SK-N-SH treated with all-trans-retinoic acid at 6 μM for 48 hours (cell line): Measurements from ENCODE around the gene TXLNA.

Source experiments
- ATAC-seq: fragments of 200-7000 bp; cut with Tn5 transposase; 3 replicates; pipeline ENCODE4 v1.9.1; 2020; ENCODE audit warnings: mild to moderate bottlenecking, moderate library complexity
- ARNTL ChIP-seq: fragments of 450-650 bp; formaldehyde crosslinking; IDR thresholded peaks from 2 replicates; pipeline ENCODE4 v1.5.0; 2020; ENCODE audit warnings: low read depth, mild to moderate bottlenecking, moderate library complexity, borderline replicate concordance
- BACH2 ChIP-seq: fragments of 250-450 bp; sonication (Bioruptor Pico); IDR thresholded peaks from 2 replicates; pipeline ENCODE4 v1.9.0; 2021; ENCODE audit warnings: mild to moderate bottlenecking, borderline replicate concordance
- CREB5 ChIP-seq: fragments of 250-450 bp; sonication (Bioruptor Pico); IDR thresholded peaks from 2 replicates; pipeline ENCODE4 v1.5.1; 2020; ENCODE audit warnings: low read depth, mild to moderate bottlenecking, moderate library complexity
- CSRNP3 ChIP-seq: fragments of 250-450 bp; sonication (Bioruptor Pico); IDR thresholded peaks from 2 replicates; pipeline ENCODE4 v1.5.1; 2021; ENCODE audit warnings: mild to moderate bottlenecking, moderate library complexity
- ESRRG ChIP-seq: fragments of 250-450 bp; sonication (Bioruptor Pico); IDR thresholded peaks from 2 replicates; pipeline ENCODE4 v1.6.1; 2021; ENCODE audit warnings: mild to moderate bottlenecking
- GLIS3 ChIP-seq: fragments of 250-450 bp; sonication (Bioruptor Pico); IDR thresholded peaks from 2 replicates; pipeline ENCODE4 v1.5.0; 2020; ENCODE audit warnings: mild to moderate bottlenecking, moderate library complexity
- ISL1 ChIP-seq: fragments of 250-450 bp; sonication (Bioruptor Pico); IDR thresholded peaks from 2 replicates; pipeline ENCODE4 v2.1.2; 2022; ENCODE audit warnings: mild to moderate bottlenecking, moderate library complexity
- OSR1 ChIP-seq: fragments of 250-450 bp; sonication (Bioruptor Pico); IDR thresholded peaks from 2 replicates; pipeline ENCODE4 v1.8.0; 2022; ENCODE audit warnings: moderate library complexity, mild to moderate bottlenecking, inconsistent platforms
- PATZ1 ChIP-seq: fragments of 250-450 bp; sonication (Bioruptor Pico); IDR thresholded peaks from 2 replicates; pipeline ENCODE4 v1.8.0; 2020; ENCODE audit warnings: mild to moderate bottlenecking, moderate library complexity, borderline replicate concordance
- POU6F1 ChIP-seq: fragments of 250-450 bp; sonication (Bioruptor Pico); IDR thresholded peaks from 2 replicates; pipeline ENCODE4 v1.8.0; 2021; ENCODE audit warnings: low read depth, mild to moderate bottlenecking, moderate library complexity, borderline replicate concordance
- PPARA ChIP-seq: fragments of 250-450 bp; sonication (Bioruptor Pico); IDR thresholded peaks from 2 replicates; pipeline ENCODE4 v1.5.0; 2020; ENCODE audit warnings: mild to moderate bottlenecking, borderline replicate concordance
- RARB ChIP-seq: fragments of 250-450 bp; sonication (Bioruptor Pico); IDR thresholded peaks from 2 replicates; pipeline ENCODE4 v1.8.0; 2021; ENCODE audit warnings: mild to moderate bottlenecking, moderate library complexity
- SNAI2 ChIP-seq: fragments of 250-450 bp; sonication (Bioruptor Pico); IDR thresholded peaks from 2 replicates; pipeline ENCODE4 v1.5.0; 2020; ENCODE audit warnings: mild to moderate bottlenecking, moderate library complexity
- TCF4 ChIP-seq: fragments of 250-450 bp; sonication (Bioruptor Pico); IDR thresholded peaks from 2 replicates; pipeline ENCODE4 v1.8.0; 2021; ENCODE audit warnings: mild to moderate bottlenecking, moderate library complexity, borderline replicate concordance
- TSHZ2 ChIP-seq: fragments of 250-450 bp; sonication (Bioruptor Pico); IDR thresholded peaks from 2 replicates; pipeline ENCODE4 v1.5.0; 2020; ENCODE audit warnings: mild to moderate bottlenecking, moderate library complexity
- ZC3H10 ChIP-seq: fragments of 250-450 bp; sonication (Bioruptor Pico); IDR thresholded peaks from 2 replicates; pipeline ENCODE4 v1.5.1; 2021; ENCODE audit warnings: mild to moderate bottlenecking, moderate library complexity
- ZNF70 ChIP-seq: fragments of 450-650 bp; formaldehyde crosslinking; IDR thresholded peaks from 2 replicates; pipeline ENCODE4 v1.5.0; 2020; ENCODE audit warnings: mild to moderate bottlenecking, moderate library complexity
- ZNF8 ChIP-seq: fragments of 450-650 bp; formaldehyde crosslinking; IDR thresholded peaks from 2 replicates; pipeline ENCODE4 v1.5.0; 2020; ENCODE audit warnings: mild to moderate bottlenecking, moderate library complexity

Gene TXLNA

GRCh38 chr1:32186491-32186890, 7.0 kb downstream of the TXLNA start:
- no peak for TF ChIP-seq RARB (CRISPR knock-in tag)
- ATAC-seq, result no peak

- ATAC-seq, result no peak
Measured at GRCh38 chr1:32187850-32188249, 8.4 kb downstream of the TXLNA start.

GRCh38 chr1:32192220-32192948, 12.9 kb downstream of the TXLNA start:
- no peak for TF ChIP-seq BACH2 (CRISPR knock-in tag)
- no peak for TF ChIP-seq ZNF70 (CRISPR knock-in tag)
- no peak for TF ChIP-seq ESRRG (CRISPR knock-in tag)
- TF ChIP-seq CREB5 (CRISPR knock-in tag), result no peak
- no peak for TF ChIP-seq POU6F1 (CRISPR knock-in tag)
- TF ChIP-seq, all 23 proteins: peak for 0
- ATAC-seq, result no peak

More at GRCh38 chr1:32187850-32188249, 8.4 kb downstream of the TXLNA start:
- TF ChIP-seq CREB5 (CRISPR knock-in tag) (no peak), ISL1 (CRISPR knock-in tag) (no peak), CSRNP3 (no peak), OSR1 (CRISPR knock-in tag) (no peak), ARNTL (CRISPR knock-in tag) (no peak)

- ATAC-seq, result no peak
- TF ChIP-seq PATZ1 (CRISPR knock-in tag), result no peak
- no peak for TF ChIP-seq TSHZ2 (CRISPR knock-in tag)
- no peak for TF ChIP-seq POU6F1 (CRISPR knock-in tag)
- no peak for TF ChIP-seq ARNTL (CRISPR knock-in tag)
- no peak for TF ChIP-seq RARB (CRISPR knock-in tag)
- TF ChIP-seq ZNF8 (CRISPR knock-in tag), result no peak
- TF ChIP-seq BACH2 (CRISPR knock-in tag), result no peak
- no peak for TF ChIP-seq GLIS3
- TF ChIP-seq TCF4 (CRISPR knock-in tag), result no peak
- TF ChIP-seq CREB5 (CRISPR knock-in tag), result no peak
- TF ChIP-seq OSR1 (CRISPR knock-in tag), result no peak
- no peak for TF ChIP-seq PPARA (CRISPR knock-in tag)
- TF ChIP-seq SNAI2 (CRISPR knock-in tag), result no peak
- no peak for TF ChIP-seq ZC3H10 (CRISPR knock-in tag)
- TF ChIP-seq ESRRG (CRISPR knock-in tag), result no peak
- no peak for TF ChIP-seq ISL1 (CRISPR knock-in tag)
- no peak for TF ChIP-seq CSRNP3
Measured at GRCh38 chr1:32194984-32195383, 15.5 kb downstream of the TXLNA start.
